ENCODE results near the gene FBXW10B. TPM values are rescaled to one million over a fixed set of nuclear protein-coding genes. Genes with fewer than 3 reads are reported as not detected.

FBXW10B gene
- total RNA-seq, 1 experiment from 2014 or later = 0.12 TPM

Other genes starting within 250 kb of the FBXW10B start
- gene CDRT4, start 152.1 kb downstream of the FBXW10B start, total RNA-seq (2014; rRNA removed; shearing (Covaris generic)) = 0.24 and 0.49 TPM in 2 replicates
- gene TVP23C, start 56.2 kb downstream of the FBXW10B start, total RNA-seq (2014; rRNA removed; shearing (Covaris generic)) = 7.3 and 9.7 TPM in 2 replicates
- gene TRIM16, start 64.6 kb upstream of the FBXW10B start, total RNA-seq (2014; rRNA removed; shearing (Covaris generic)) = 66.2 and 74.4 TPM in 2 replicates
- 23.0 and 26.2 TPM in 2 replicates for gene ZNF286A, start 80.0 kb upstream of the FBXW10B start, total RNA-seq (2014; rRNA removed; shearing (Covaris generic))
- gene TBC1D26, start 112.6 kb upstream of the FBXW10B start, total RNA-seq (2014; rRNA removed; shearing (Covaris generic)) = not detected in 2 replicates